Measurements from ENCODE around the gene HPCAL4. TPM values are rescaled to one million over a fixed set of nuclear protein-coding genes. Genes with fewer than 3 reads are reported as not detected.

The HPCAL4 gene
- not detected in 2 replicates for total RNA-seq

GRCh38 chr1:39691383-39692151 lies at the start of gene HPCAL4:
Gene HPCAL4, minus strand, starts transcription at chr1:39691433. Its CDS starts 6,830 bp downstream, at chr1:39684603.

GRCh38 chr1:39738622-39739366 lies 47.6 kb upstream of the HPCAL4 start, which contains the start of gene PPIE:
Gene PPIE, plus strand, starts transcription at chr1:39738882. Its CDS starts 19 bp downstream, at chr1:39738901.

GRCh38 chr1:39671793-39672550 lies 19.3 kb downstream of the HPCAL4 start, which contains the start of gene NT5C1A:
Gene NT5C1A, minus strand, starts transcription at chr1:39672107. Its CDS starts 69 bp downstream, at chr1:39672038.

GRCh38 chr1:39639305-39640130 lies 51.7 kb downstream of the HPCAL4 start, which contains the start of gene HEYL:
Gene HEYL, minus strand, starts transcription at chr1:39639643. Its CDS starts 18 bp downstream, at chr1:39639625.

Other genes with a start within 250 kb of the HPCAL4 start
- not detected in 2 replicates for gene BMP8A, start 199.8 kb downstream of the HPCAL4 start, total RNA-seq
- 234 and 336 TPM in 2 replicates for gene PABPC4, start 114.6 kb downstream of the HPCAL4 start, total RNA-seq
- gene HEYL, start 51.8 kb downstream of the HPCAL4 start, total RNA-seq, result not detected in 2 replicates
- not detected in 2 replicates for gene NT5C1A, start 19.3 kb downstream of the HPCAL4 start, total RNA-seq
- 30.3 and 47.6 TPM in 2 replicates for gene PPIE, start 47.4 kb upstream of the HPCAL4 start, total RNA-seq
- gene OXCT2, start 79.9 kb upstream of the HPCAL4 start, total RNA-seq, result 1.9 and 4.1 TPM in 2 replicates
- gene BMP8B, start 97.4 kb upstream of the HPCAL4 start, total RNA-seq, result not detected in 2 replicates
- 19.2 and 25.6 TPM in 2 replicates for gene TRIT1, start 192.1 kb upstream of the HPCAL4 start, total RNA-seq
- gene MYCL, start 210.5 kb upstream of the HPCAL4 start, total RNA-seq, result 0.15 and 1.5 TPM in 2 replicates